Measurements from ENCODE around the gene TRIM68. TPM values are rescaled to one million over a fixed set of nuclear protein-coding genes. Genes with fewer than 3 reads are reported as not detected.

Gene TRIM68
- total RNA-seq, 1 donor from 2014 or later = 21.9 TPM

DNA sequence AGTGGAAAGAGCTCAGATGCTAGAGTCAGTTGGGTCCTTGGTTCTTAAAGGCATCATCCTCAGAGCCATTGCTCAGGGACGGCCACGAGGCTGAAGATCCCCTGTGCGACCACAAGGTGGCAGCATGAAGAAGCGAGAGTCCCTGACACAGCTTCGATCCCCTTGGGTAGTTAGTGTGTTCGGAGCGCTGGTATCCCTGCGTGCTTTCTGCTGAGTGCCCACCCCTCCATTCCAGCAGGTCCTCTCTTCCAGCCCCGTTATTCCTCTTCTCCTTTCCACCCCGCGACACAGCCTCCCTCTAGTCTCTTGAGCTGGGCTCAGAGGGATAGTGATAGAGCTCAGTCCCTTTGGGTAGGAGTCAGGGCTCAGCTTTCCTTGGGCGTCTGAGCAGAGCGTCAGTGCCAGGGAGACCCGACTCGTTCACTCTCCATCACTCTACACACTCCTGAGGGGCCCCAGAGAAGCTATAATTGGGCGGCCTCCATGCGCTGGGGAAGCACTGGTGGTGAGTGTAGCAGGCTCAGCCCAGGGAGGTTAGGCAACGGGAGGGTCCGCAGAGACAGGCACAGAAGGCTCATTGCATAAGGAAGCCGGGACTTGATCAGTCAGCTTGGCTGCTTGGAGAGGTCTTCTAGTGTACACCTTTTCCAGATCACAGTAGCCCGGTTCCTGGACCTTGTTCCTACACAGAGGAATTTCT lies 29.1 kb upstream of the TRIM68 start, which contains the start of gene OR51D1:
TSS of gene OR51D1 (plus strand) at position 516 of the 700 bp plus-strand sequence. CDS start 2,314 bp downstream, outside the sequence.
- no peak within 1 kb of the TSS for H3K4me3 ChIP-seq (ENCODE audit: low read depth, low read length)
- TF ChIP-seq, protein P1, sequence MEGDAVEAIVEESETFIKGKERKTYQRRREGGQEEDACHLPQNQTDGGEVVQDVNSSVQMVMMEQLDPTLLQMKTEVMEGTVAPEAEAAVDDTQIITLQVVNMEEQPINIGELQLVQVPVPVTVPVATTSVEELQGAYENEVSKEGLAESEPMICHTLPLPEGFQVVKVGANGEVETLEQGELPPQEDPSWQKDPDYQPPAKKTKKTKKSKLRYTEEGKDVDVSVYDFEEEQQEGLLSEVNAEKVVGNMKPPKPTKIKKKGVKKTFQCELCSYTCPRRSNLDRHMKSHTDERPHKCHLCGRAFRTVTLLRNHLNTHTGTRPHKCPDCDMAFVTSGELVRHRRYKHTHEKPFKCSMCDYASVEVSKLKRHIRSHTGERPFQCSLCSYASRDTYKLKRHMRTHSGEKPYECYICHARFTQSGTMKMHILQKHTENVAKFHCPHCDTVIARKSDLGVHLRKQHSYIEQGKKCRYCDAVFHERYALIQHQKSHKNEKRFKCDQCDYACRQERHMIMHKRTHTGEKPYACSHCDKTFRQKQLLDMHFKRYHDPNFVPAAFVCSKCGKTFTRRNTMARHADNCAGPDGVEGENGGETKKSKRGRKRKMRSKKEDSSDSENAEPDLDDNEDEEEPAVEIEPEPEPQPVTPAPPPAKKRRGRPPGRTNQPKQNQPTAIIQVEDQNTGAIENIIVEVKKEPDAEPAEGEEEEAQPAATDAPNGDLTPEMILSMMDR (IDR thresholded peaks at IDR 0.05; ENCODE audit: insufficient read depth, low read length, poor library complexity, severe bottlenecking) = peak; percentile 93

DNA sequence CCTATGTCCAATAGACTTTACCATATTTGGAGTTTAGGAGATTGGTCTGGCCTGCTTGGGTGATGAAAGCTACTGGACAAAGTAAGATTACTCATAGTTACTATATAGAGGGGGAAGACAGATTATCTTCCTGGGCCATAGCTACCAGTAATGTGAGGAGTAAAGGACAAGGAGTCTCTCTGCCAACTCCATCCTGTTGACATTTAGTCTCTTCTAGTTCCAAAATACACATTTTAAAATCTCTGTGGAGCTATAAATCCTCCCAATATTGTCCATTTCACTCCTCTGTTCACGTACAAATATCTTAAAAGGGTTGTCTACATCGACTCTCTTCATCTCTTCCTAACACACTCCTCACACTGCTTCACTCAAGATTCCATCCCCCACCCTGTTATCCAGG lies 28.1 kb upstream of the TRIM68 start:
- H3K4me3 ChIP-seq (ENCODE audit: low read depth, low read length) = no peak overlapping the region
- no peaks in the 10 kb centered on the region for H3K36me3 ChIP-seq (ENCODE audit: control insufficient read depth, insufficient read depth, low read length)
- TF ChIP-seq, protein P1 (IDR thresholded peaks at IDR 0.05; ENCODE audit: insufficient read depth, low read length, poor library complexity, severe bottlenecking) = no peak
- DNase-seq (ENCODE audit: low read depth) = no peak
- no peaks in the 10 kb centered on the region for H3K27me3 ChIP-seq (ENCODE audit: control insufficient read depth, insufficient read depth, low read length)

More for the DNA sequence above, 29.1 kb upstream of the TRIM68 start, which contains the start of gene OR51D1:
- DNase-seq (ENCODE audit: low read depth) = no peak
- H3K36me3 ChIP-seq (ENCODE audit: control insufficient read depth, insufficient read depth, low read length) = no peaks in the 10 kb centered on the region
- H3K27me3 ChIP-seq (ENCODE audit: control insufficient read depth, insufficient read depth, low read length) = no peaks in the 10 kb centered on the region

DNA sequence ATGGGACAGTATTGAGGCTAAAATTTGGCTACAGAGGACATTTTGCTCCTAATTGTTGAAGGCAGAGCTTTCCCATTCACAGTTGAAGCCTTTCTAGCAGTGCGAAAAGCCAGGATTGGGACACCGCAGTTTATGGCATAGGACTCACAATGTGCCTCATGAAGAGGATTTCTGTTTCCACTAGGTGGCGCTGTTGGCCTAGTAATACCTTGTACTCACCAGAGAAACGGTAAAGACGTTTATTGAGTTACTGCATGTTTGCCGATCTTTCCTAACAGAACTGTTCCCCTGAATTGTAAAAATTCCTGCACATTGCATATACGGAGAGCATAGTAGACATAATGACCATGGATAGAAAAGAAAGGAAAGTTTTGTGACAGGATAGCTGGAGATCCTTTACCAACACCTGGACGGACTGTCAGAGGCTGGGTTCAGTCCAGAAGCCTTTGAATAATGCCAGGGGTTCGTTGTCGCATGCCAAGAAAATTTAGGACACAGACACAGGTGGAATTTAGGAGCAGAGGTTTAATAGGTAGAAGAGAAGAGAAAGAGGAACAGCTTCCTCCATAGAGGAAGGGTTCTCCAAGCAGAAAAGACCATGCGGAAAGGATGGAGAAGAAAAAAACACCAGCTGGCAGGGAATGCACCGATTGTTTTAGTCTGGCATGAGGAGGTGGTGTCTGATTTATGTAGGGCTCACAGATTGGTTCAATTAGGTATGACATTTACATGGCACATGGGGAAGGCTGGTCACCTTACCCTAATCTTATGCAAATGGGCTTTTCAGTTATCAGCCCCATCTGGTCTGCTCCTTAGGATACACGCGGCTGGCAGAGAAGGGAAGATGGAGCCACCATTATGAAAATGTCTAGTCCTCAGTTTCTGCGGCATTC lies 18.4 kb upstream of the TRIM68 start:
- no peaks in the 10 kb centered on the region for H3K27me3 ChIP-seq (ENCODE audit: control insufficient read depth, insufficient read depth, low read length)
- peak; percentile 5 for DNase-seq (ENCODE audit: low read depth)

DNA sequence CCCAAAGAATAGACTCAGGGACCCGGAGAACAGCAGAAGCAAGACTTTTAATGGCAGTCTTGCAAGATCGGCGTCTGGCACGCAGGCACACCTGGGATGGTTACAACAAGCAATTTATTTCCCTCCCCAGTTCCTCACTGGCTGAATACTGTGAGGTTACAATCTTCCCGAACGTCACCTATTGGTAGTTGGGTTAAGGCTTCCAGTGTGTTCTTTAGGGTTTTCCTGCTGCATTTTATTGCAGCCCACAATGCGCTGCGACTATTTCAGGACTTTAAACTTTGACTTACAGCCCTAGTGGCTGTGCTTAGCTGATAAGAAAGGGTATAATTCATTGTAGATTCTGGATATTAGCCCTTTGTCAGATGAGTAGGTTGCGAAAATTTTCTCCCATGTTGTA lies 11.5 kb upstream of the TRIM68 start:
- TF ChIP-seq, protein P1 (IDR thresholded peaks at IDR 0.05; ENCODE audit: insufficient read depth, low read length, poor library complexity, severe bottlenecking) = no peak
- Histone ChIP-seq H3K36me3 (ENCODE audit: control insufficient read depth, insufficient read depth, low read length) (no peaks in the 10 kb centered on the region), H3K4me3 (ENCODE audit: low read depth, low read length) (no peak overlapping the region), H3K27me3 (ENCODE audit: control insufficient read depth, insufficient read depth, low read length) (no peaks in the 10 kb centered on the region)
- DNase-seq (ENCODE audit: low read depth) = no peak

More for the DNA sequence above, 18.4 kb upstream of the TRIM68 start:
- H3K36me3 ChIP-seq (ENCODE audit: control insufficient read depth, insufficient read depth, low read length) = no peaks in the 10 kb centered on the region
- TF ChIP-seq, protein P1 (IDR thresholded peaks at IDR 0.05; ENCODE audit: insufficient read depth, low read length, poor library complexity, severe bottlenecking) = peak; percentile 67
- H3K4me3 ChIP-seq (ENCODE audit: low read depth, low read length) = no peak overlapping the region

DNA sequence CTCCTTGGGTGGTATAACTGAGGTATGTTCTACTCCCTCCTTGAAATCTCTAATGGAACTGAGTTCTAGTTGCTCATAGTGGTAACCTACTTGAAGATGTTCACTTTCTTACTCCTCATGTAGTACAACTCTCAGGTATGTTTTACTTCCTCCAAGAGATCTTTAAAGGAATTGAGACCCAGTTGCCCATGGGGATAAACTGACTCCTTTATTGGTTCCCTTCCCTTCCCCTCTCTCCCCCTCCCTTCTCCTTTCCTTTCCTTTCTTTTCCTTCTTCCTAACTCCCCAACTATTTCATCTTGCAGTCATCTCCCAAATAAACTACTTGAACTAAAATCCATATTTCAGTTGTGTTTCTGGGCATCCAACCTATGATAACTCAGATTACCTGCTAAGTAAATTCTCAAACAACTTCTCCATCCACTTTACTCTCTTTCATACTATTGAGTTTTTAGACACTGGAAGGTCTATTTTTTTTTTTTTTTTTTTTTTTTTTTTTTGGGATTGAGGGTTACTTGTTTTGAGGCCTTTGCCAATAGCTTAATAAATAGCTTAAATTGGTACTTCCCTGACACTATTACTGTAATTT lies 7.9 kb upstream of the TRIM68 start:
- no peak for DNase-seq (ENCODE audit: low read depth)
- Histone ChIP-seq H3K27me3 (ENCODE audit: control insufficient read depth, insufficient read depth, low read length) (no peaks in the 10 kb centered on the region), H3K36me3 (ENCODE audit: control insufficient read depth, insufficient read depth, low read length) (no peaks in the 10 kb centered on the region), H3K4me3 (ENCODE audit: low read depth, low read length) (no peak overlapping the region)
- TF ChIP-seq, protein P1 (IDR thresholded peaks at IDR 0.05; ENCODE audit: insufficient read depth, low read length, poor library complexity, severe bottlenecking) = no peak

All from kidney epithelial cell (primary cell).